CD4-positive, alpha-beta T cell treated with Interleukin-17A for 1 hour (primary cell): Measurements from ENCODE around the gene NELFB.

ENCODE experiments used
- DNase-seq: peaks from one replicate; pipeline ENCODE4 v3.0.0-alpha.2; 2020

NELFB gene

GRCh38 chr9:137293094-137293481 lies 38.0 kb downstream of the NELFB start:
- DNase-seq = no peak

GRCh38 chr9:137293482-137294090 lies 38.5 kb downstream of the NELFB start:
- DNase-seq = no peak

GRCh38 chr9:137294091-137294680 lies 39.1 kb downstream of the NELFB start:
- DNase-seq = peak; percentile 40

GRCh38 chr9:137294681-137295237 lies 39.6 kb downstream of the NELFB start:
- peak; percentile 19 for DNase-seq

- peak; percentile 44 for DNase-seq
Measured at GRCh38 chr9:137295238-137295811, 40.2 kb downstream of the NELFB start.

- DNase-seq = no peak
Measured at GRCh38 chr9:137295849-137296669, 40.9 kb downstream of the NELFB start.

GRCh38 chr9:137296670-137297664 lies 41.8 kb downstream of the NELFB start:
- no peak for DNase-seq

GRCh38 chr9:137297966-137298365 lies 42.8 kb downstream of the NELFB start:
- DNase-seq = no peak

GRCh38 chr9:137298401-137299202 lies 43.5 kb downstream of the NELFB start:
- DNase-seq = no peak

GRCh38 chr9:137299203-137299565 lies 44.1 kb downstream of the NELFB start:
- no peak for DNase-seq

- no peak for DNase-seq
Measured at GRCh38 chr9:137299938-137300337, 44.8 kb downstream of the NELFB start.

GRCh38 chr9:137300567-137301080 lies 45.5 kb downstream of the NELFB start:
- no peak for DNase-seq

GRCh38 chr9:137301081-137301947 lies 46.2 kb downstream of the NELFB start:
- no peak for DNase-seq

GRCh38 chr9:137302118-137302448 lies 47.0 kb downstream of the NELFB start, which contains the start of gene NRARP:
Gene NRARP (minus strand): TSS chr9:137302271. CDS start chr9:137301928, 343 bp downstream.
- peak; percentile 91 for DNase-seq

- no peak for DNase-seq
Measured at GRCh38 chr9:137302449-137303150, 47.5 kb downstream of the NELFB start.

- no peak for DNase-seq
Measured at GRCh38 chr9:137303151-137303892, 48.2 kb downstream of the NELFB start.

GRCh38 chr9:137303893-137304382 lies 48.8 kb downstream of the NELFB start:
- DNase-seq = no peak

GRCh38 chr9:137304383-137305059 lies 49.4 kb downstream of the NELFB start:
- no peak for DNase-seq
